Left hindlimb (tissue), 1 donor: ENCODE results near the gene MRGPRG.
"Not testable (repeated sequence)": the region's sequence is repeated elsewhere in the genome, so short reads cannot be mapped to it uniquely, and the experiment has no call there.

Experiments
- DNase-seq: peaks from one replicate; pipeline ENCODE4 v3.0.0-alpha.2; 2018

The MRGPRG gene

GRCh38 chr11:3171931-3172560 is 46.6 kb downstream of the MRGPRG start:
- DNase-seq = no peak

DNA sequence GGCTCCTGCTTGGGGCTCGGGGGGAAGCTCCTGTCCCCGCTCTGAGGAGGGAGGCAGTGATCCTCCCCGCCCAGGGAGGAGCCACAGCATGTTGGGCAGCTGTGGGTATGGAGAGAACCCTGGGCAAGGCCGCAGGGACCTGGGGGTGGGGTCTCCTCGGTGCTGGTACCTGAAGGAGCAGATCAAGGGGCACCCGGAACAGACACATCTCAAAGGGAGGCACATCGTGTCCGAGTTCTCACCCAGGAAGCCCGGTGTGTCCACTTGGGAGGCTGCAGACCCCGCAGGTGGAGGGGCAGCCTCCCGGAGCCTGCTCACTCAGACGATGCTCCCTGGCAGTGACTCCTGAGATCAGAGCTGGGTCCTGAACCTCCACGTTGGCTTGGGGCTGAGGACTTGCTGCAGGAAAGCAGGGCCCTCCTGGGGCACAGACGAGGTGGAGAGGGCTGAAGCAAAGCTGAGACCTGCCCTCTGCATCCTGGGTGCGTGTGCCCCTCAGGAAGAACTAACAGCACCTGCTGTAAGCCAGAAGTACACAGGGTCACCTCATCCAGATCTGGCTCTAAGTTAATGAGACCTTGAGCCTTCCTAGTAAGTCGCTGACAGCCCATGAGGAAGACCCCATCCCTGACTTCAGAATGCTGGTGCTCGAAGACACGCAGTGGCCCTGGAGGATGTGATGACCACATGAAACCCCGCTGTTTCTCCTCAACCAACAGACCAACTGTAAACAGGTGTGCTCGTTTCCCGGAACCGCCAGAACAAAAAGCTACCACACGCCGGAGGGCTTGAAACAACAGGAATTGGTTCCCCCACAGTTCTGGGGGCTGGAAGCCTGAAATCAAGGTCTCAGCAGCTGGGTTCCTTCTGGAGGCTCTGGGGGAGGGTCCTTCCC is 47.6 kb downstream of the MRGPRG start:
- DNase-seq = no peak

- DNase-seq = no peak
These were observed 48.4 kb downstream of the MRGPRG start for GRCh38 chr11:3170044-3170755.

DNA sequence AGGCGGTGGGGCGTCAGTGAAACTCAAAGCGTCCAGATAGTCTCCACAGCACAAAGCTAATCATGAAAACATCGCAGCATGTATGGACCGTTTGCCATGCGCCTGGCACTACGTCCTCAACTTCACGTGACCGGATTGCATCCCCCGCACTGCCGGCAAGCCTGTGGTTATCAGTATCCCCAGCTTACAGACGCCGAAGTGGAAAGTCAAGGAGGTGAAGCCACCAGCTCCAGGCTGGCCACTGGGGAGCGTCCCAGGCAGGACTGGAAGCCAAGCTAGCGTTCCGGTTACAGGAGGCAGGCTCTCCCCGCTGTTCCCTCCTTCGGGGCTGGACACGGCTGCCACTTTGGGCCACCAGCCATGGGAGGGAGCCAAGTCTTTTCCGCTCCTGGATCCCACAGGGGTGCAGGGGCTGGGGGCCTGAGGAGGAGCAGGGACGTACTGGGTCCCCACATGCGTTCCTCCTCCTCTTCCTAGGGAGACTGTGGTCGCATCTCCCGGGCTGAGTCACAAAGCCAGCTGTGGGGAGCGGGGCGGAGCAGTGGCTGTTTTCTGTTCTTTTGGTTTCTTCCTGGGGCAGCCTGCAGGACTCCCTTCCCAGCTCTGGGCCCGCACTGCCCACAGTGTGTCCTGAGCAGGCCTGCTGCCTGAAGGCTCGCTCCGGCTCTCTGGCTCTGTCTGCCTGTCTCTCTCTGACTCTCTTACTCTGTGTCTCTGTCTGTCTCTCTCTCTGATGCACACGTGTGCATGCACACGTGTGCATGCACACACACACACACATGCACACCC is 49.2 kb downstream of the MRGPRG start:
- DNase-seq = peak; percentile 77

- not testable (repeated sequence) for DNase-seq
These were observed 49.8 kb downstream of the MRGPRG start for GRCh38 chr11:3168742-3169254.
